Vagina (tissue), 2 donors: Measurements from ENCODE around the gene PCSK6.

Experiments
- CTCF ChIP-seq, 3 experiments: fragments of 450-650 bp in 2 of 3; fragments of 200-600 bp in 1 of 3; sonication (generic) in 1 of 3; IDR thresholded peaks; one replicate each; pipeline ENCODE4 v1.5.1; 2017 to 2019; ENCODE audit warnings: antibody characterized with exemption in 3 of 3, mild to moderate bottlenecking in 2 of 3, moderate library complexity in 2 of 3
- POLR2A ChIP-seq, 2 donors: fragments of 450-650 bp; IDR thresholded peaks; one replicate each; pipeline ENCODE4 v1.6.1; 2017; ENCODE audit warnings: antibody characterized with exemption in 2 of 2, mild to moderate bottlenecking in 2 of 2, moderate library complexity in 2 of 2
- POLR2AphosphoS5 ChIP-seq, 2 donors: sonication (generic); formaldehyde crosslinking; IDR thresholded peaks; one replicate each; pipeline ENCODE4 v1.9.0; 2017; ENCODE audit warnings: antibody characterized with exemption in 2 of 2, mild to moderate bottlenecking in 2 of 2, low read depth in 1 of 2; ENCODE audit not compliant: insufficient read depth in 1 of 2

GRCh38 chr15:101432982-101433381 is 56.5 kb downstream of the PCSK6 start:
- TF ChIP-seq CTCF (IDR thresholded peaks at IDR 0.05) (no peak), POLR2A (IDR thresholded peaks at IDR 0.05) (no peak), POLR2AphosphoS5 (IDR thresholded peaks at IDR 0.05; ENCODE audit: insufficient read depth in 1 of 2, low read depth in 1 of 2) (no peak)
